OCI-LY1 (cell line): ENCODE measurements around the gene KCNE4.

Source experiments
- H2AFZ ChIP-seq: fragments of 200-600 bp; sonication (generic), shearing (Covaris generic); 2 replicates; pipeline ENCODE4 v1.6.0; 2014; ENCODE audit warnings: antibody characterized with exemption, mild to moderate bottlenecking, low read length
- H3F3A ChIP-seq: fragments of 200-600 bp; sonication (generic), shearing (Covaris generic); 2 replicates; pipeline ENCODE4 v1.6.0; 2014; ENCODE audit warnings: mild to moderate bottlenecking, antibody characterized with exemption, low read length, moderate library complexity; ENCODE audit not compliant: insufficient read depth
- H3K27ac ChIP-seq: fragments of 200-600 bp; sonication (generic); 2 replicates; pipeline ENCODE4 v1.5.1; 2014; ENCODE audit warnings: low read length, mixed run types, mild to moderate bottlenecking, low read depth; ENCODE audit not compliant: poor library complexity, severe bottlenecking
- H3K27me3 ChIP-seq: fragments of 200-600 bp; sonication (generic); 2 replicates; pipeline ENCODE4 v1.6.0; 2014; ENCODE audit warnings: antibody characterized with exemption, mild to moderate bottlenecking, low read length, moderate library complexity; ENCODE audit not compliant: insufficient read depth
- H3K36me3 ChIP-seq: fragments of 200-600 bp; sonication (generic); 2 replicates; pipeline ENCODE4 v1.6.1; 2014; ENCODE audit warnings: mild to moderate bottlenecking, antibody characterized with exemption, low read length, moderate library complexity, mixed read lengths; ENCODE audit not compliant: insufficient read depth
- H3K4me1 ChIP-seq: fragments of 200-600 bp; sonication (generic); 2 replicates; pipeline ENCODE4 v1.5.1; 2014; ENCODE audit warnings: mild to moderate bottlenecking, low read length, moderate library complexity; ENCODE audit not compliant: insufficient read depth, severe bottlenecking
- H3K4me2 ChIP-seq: fragments of 200-600 bp; sonication (generic), shearing (Covaris generic); 2 replicates; pipeline ENCODE4 v1.6.1; 2014; ENCODE audit warnings: low read length
- H3K4me3 ChIP-seq: fragments of 200-600 bp; sonication (generic); 2 replicates; pipeline ENCODE4 v1.5.1; 2014; ENCODE audit warnings: low read length, low read depth, mild to moderate bottlenecking, mixed read lengths; ENCODE audit not compliant: poor library complexity, severe bottlenecking
- H3K79me2 ChIP-seq: fragments of 200-600 bp; shearing (Covaris generic); 2 replicates; pipeline ENCODE4 v1.6.1; 2016; ENCODE audit warnings: mixed run types, low read length, mixed read lengths; ENCODE audit not compliant: insufficient read depth
- H3K9ac ChIP-seq: fragments of 200-600 bp; sonication (generic), shearing (Covaris generic); 2 replicates; pipeline ENCODE4 v1.6.1; 2014; ENCODE audit warnings: mild to moderate bottlenecking, low read length, mixed read lengths
- H3K9me2 ChIP-seq: fragments of 200-600 bp; sonication (generic), shearing (Covaris generic); 2 replicates; pipeline ENCODE4 v1.6.1; 2014; ENCODE audit warnings: low read depth, mild to moderate bottlenecking, low read length, mixed read lengths
- H3K9me3 ChIP-seq: fragments of 200-600 bp; shearing (Covaris generic); 2 replicates; pipeline ENCODE4 v1.6.1; 2014; ENCODE audit warnings: low read length, mixed read lengths
- H4K20me1 ChIP-seq: fragments of 200-600 bp; sonication (generic), shearing (Covaris generic); 2 replicates; pipeline ENCODE4 v1.6.0; 2016; ENCODE audit warnings: mild to moderate bottlenecking, low read length; ENCODE audit not compliant: insufficient read depth
- CTCF ChIP-seq: fragments of 200-600 bp; sonication (generic), shearing (Covaris generic); IDR thresholded peaks from 2 replicates; pipeline ENCODE4 v1.5.1; 2017; ENCODE audit warnings: mild to moderate bottlenecking, antibody characterized with exemption, low read length, moderate library complexity, mixed read lengths
- EZH2 ChIP-seq: fragments of 200-600 bp; sonication (generic), shearing (Covaris generic); IDR thresholded peaks from 2 replicates; pipeline ENCODE4 v1.8.0; 2017; ENCODE audit warnings: borderline replicate concordance, mixed run types, mild to moderate bottlenecking, antibody characterized with exemption, low read length, moderate library complexity, mixed read lengths

KCNE4 gene

GRCh38 chr2:223058952-223059716 is 7.1 kb downstream of the KCNE4 start:
- H2AFZ ChIP-seq = no peak overlapping the region
- no peak overlapping the region for H3K4me2 ChIP-seq
- no peak overlapping the region for H3K9ac ChIP-seq
- TF ChIP-seq CTCF (no peak), EZH2 (no peak)
- no peaks in the 10 kb centered on the region for H4K20me1 ChIP-seq
- no peak overlapping the region for H3K4me3 ChIP-seq
- H3F3A ChIP-seq = no peaks in the 10 kb centered on the region
- no peaks in the 10 kb centered on the region for H3K36me3 ChIP-seq
- no peaks in the 10 kb centered on the region for H3K9me3 ChIP-seq
- no peaks in the 10 kb centered on the region for H3K79me2 ChIP-seq
- no peaks in the 10 kb centered on the region for H3K27me3 ChIP-seq
- no peak overlapping the region for H3K27ac ChIP-seq
- H3K9me2 ChIP-seq = no peaks in the 10 kb centered on the region
- no peaks in the 10 kb centered on the region for H3K4me1 ChIP-seq

DNA sequence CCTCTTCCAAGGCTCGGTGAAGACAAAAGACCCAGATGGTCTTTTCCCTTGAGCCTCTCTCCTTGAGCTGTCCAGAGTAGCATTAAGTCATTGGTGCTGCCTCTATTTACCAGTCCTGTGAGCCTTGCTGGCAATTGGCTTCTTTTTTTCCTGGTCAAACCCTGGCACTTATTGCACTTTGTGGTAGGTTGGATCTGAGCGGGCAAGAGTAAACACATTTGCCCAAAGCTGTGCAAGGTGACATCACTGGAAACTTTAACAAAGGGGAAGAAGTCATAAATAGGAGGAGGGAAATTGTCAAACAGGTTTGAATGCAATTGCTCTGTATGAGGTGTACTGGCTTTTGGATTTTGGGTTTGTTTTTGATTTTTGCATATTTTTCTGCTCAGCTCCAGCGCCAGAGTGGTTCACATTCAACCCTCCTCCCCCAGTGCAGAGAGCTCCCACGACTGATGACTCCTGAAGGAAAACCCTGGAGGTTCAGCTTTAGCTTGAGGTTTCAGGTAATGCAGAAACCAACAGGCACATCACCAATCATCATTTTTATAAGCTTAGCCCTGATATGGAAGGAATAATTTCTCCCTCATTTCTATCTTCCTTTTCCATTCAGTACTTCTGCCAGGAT is 8.3 kb downstream of the KCNE4 start:
- Histone ChIP-seq H3K9ac (no peak overlapping the region), H3K9me2 (no peaks in the 10 kb centered on the region), H3K4me2 (no peak overlapping the region), H2AFZ (no peak overlapping the region), H3K27me3 (no peaks in the 10 kb centered on the region), H3K36me3 (no peaks in the 10 kb centered on the region), H3K9me3 (no peaks in the 10 kb centered on the region), H3K27ac (no peak overlapping the region), H3K4me3 (no peak overlapping the region), H3K79me2 (no peaks in the 10 kb centered on the region), H4K20me1 (no peaks in the 10 kb centered on the region), H3F3A (no peaks in the 10 kb centered on the region), H3K4me1 (no peaks in the 10 kb centered on the region)
- TF ChIP-seq EZH2 = no peak
- TF ChIP-seq CTCF = no peak

DNA sequence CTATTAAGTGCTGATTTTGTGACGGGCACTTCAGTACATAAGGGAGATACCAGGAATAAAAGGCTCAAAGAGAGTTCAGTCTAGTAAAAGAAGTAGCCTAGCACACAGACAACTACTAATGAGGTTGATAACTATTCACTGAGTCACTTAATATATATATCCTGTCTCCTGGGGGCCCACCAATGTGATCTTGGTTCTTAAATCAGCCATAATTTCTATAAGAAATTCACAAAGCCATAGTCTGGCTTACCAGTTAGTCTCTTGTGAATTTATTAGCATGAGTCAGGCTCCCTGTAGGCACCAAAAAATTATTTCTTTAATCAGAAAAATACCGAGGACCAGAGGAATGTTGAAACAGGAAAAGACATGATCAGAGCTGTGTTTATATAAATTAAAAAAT is 10.4 kb downstream of the KCNE4 start:
- Histone ChIP-seq H3K27ac (no peak overlapping the region), H3F3A (no peaks in the 10 kb centered on the region), H3K9me3 (no peaks in the 10 kb centered on the region), H2AFZ (no peak overlapping the region), H3K4me2 (no peak overlapping the region), H4K20me1 (no peaks in the 10 kb centered on the region), H3K27me3 (no peaks in the 10 kb centered on the region), H3K9ac (no peak overlapping the region), H3K36me3 (no peaks in the 10 kb centered on the region), H3K79me2 (no peaks in the 10 kb centered on the region), H3K4me1 (no peaks in the 10 kb centered on the region), H3K4me3 (no peak overlapping the region), H3K9me2 (no peaks in the 10 kb centered on the region)
- TF ChIP-seq EZH2 = no peak
- TF ChIP-seq CTCF = no peak
